H9 (cell line): ENCODE data around the gene BSDC1. TPM values are rescaled to one million over a fixed set of nuclear protein-coding genes. Genes with fewer than 3 reads are reported as not detected.

Experiments
- DNase-seq: peaks from one replicate; pipeline ENCODE4 v3.0.0-alpha.2; 2017
- H2AFZ ChIP-seq: one replicate; pipeline ENCODE4 v1.6.1; 2013; ENCODE audit warnings: mild to moderate bottlenecking, low read length, control low read depth, moderate library complexity
- H2AK5ac ChIP-seq: 2 replicates; pipeline ENCODE4 v1.6.1; 2013; ENCODE audit warnings: low read length, control low read depth, mixed read lengths; ENCODE audit not compliant: insufficient read length
- H2BK120ac ChIP-seq: one replicate; pipeline ENCODE4 v1.6.1; 2013; ENCODE audit warnings: low read depth, mild to moderate bottlenecking, low read length, control low read depth, inconsistent platforms; ENCODE audit not compliant: poor library complexity, severe bottlenecking
- H2BK12ac ChIP-seq: 2 replicates; pipeline ENCODE4 v1.6.1; 2013; ENCODE audit warnings: low read length, control low read depth, mixed read lengths, low read depth; ENCODE audit not compliant: insufficient read length
- H2BK15ac ChIP-seq: 2 replicates; pipeline ENCODE4 v1.6.1; 2013; ENCODE audit warnings: low read depth, low read length, control low read depth
- H2BK20ac ChIP-seq: one replicate; pipeline ENCODE4 v1.6.1; 2013; ENCODE audit warnings: low read depth, mild to moderate bottlenecking, low read length, control low read depth, inconsistent platforms; ENCODE audit not compliant: poor library complexity, severe bottlenecking
- H2BK5ac ChIP-seq: 2 replicates; pipeline ENCODE4 v1.6.1; 2013; ENCODE audit warnings: low read length, control low read depth, mixed read lengths; ENCODE audit not compliant: insufficient read length
- H3K14ac ChIP-seq: 2 replicates; pipeline ENCODE4 v1.6.1; 2013; ENCODE audit warnings: low read length, control low read depth; ENCODE audit not compliant: insufficient read depth
- H3K18ac ChIP-seq: 2 replicates; pipeline ENCODE4 v1.6.1; 2013; ENCODE audit warnings: low read depth, mild to moderate bottlenecking, mixed read lengths, low read length, control low read depth; ENCODE audit not compliant: insufficient read length
- H3K23ac ChIP-seq: 2 replicates; pipeline ENCODE4 v1.6.1; 2013; ENCODE audit warnings: low read length, control low read depth, mixed read lengths, low read depth; ENCODE audit not compliant: insufficient read length
- H3K23me2 ChIP-seq: 2 replicates; pipeline ENCODE4 v1.6.1; 2013; ENCODE audit warnings: low read depth, mild to moderate bottlenecking, mixed read lengths, low read length, control low read depth; ENCODE audit not compliant: insufficient read length, poor library complexity, severe bottlenecking
- H3K27ac ChIP-seq: 2 replicates; pipeline ENCODE4 v1.5.1; 2013; ENCODE audit warnings: low read length, control low read depth, mixed read lengths, low read depth; ENCODE audit not compliant: insufficient read length
- H3K27me3 ChIP-seq: 2 replicates; pipeline ENCODE4 v1.6.1; 2013; ENCODE audit warnings: low read length, control low read depth, inconsistent platforms; ENCODE audit not compliant: insufficient read depth
- H3K4ac ChIP-seq: 2 replicates; pipeline ENCODE4 v1.6.1; 2013; ENCODE audit warnings: low read depth, mild to moderate bottlenecking, control low read depth, inconsistent platforms, low read length, moderate library complexity
- H3K4me1 ChIP-seq: 2 replicates; pipeline ENCODE4 v1.6.1; 2013; ENCODE audit warnings: low read length, control low read depth, inconsistent platforms; ENCODE audit not compliant: insufficient read depth
- H3K4me2 ChIP-seq: 2 replicates; pipeline ENCODE4 v1.6.1; 2013; ENCODE audit warnings: low read length, control low read depth, mixed read lengths; ENCODE audit not compliant: insufficient read length, insufficient read depth
- H3K56ac ChIP-seq: 2 replicates; pipeline ENCODE4 v1.6.1; 2013; ENCODE audit warnings: low read depth, mild to moderate bottlenecking, mixed read lengths, low read length, control low read depth; ENCODE audit not compliant: insufficient read length
- H3K79me1 ChIP-seq: 2 replicates; pipeline ENCODE4 v1.6.1; 2013; ENCODE audit warnings: low read depth, mild to moderate bottlenecking, moderate library complexity, low read length, control low read depth, inconsistent platforms; ENCODE audit not compliant: insufficient read depth, poor library complexity, severe bottlenecking
- H3K79me2 ChIP-seq: 2 replicates; pipeline ENCODE4 v1.6.1; 2013; ENCODE audit warnings: low read length, control low read depth, inconsistent platforms; ENCODE audit not compliant: insufficient read depth
- H3K9ac ChIP-seq: 2 replicates; pipeline ENCODE4 v1.6.1; 2013; ENCODE audit warnings: low read length, control low read depth, mixed read lengths; ENCODE audit not compliant: insufficient read length; ENCODE audit errors: extremely low read depth
- H3K9me3 ChIP-seq: one replicate; pipeline ENCODE4 v1.6.1; 2013; ENCODE audit warnings: low read depth, low read length, inconsistent platforms; ENCODE audit not compliant: control insufficient read depth
- H3T11ph ChIP-seq: one replicate; pipeline ENCODE4 v1.6.1; 2013; ENCODE audit warnings: mild to moderate bottlenecking, low read length, control low read depth, inconsistent platforms
- H4K20me1 ChIP-seq: one replicate; pipeline ENCODE4 v1.6.1; 2013; ENCODE audit not compliant: control insufficient read depth, insufficient read length, insufficient read depth
- H4K5ac ChIP-seq: 2 replicates; pipeline ENCODE4 v1.6.1; 2013; ENCODE audit warnings: low read depth, mild to moderate bottlenecking, mixed read lengths, low read length, control low read depth; ENCODE audit not compliant: insufficient read length
- H4K8ac ChIP-seq: replicated peaks from 2 replicates; pipeline ENCODE4 v1.6.1; 2013; ENCODE audit warnings: low read length, control low read depth, mixed read lengths, low read depth; ENCODE audit not compliant: insufficient read length
- H4K91ac ChIP-seq: 2 replicates; pipeline ENCODE4 v1.6.1; 2013; ENCODE audit warnings: low read depth, mild to moderate bottlenecking, moderate library complexity, mixed read lengths, low read length, control low read depth; ENCODE audit not compliant: insufficient read length
- H3K27ac Mint-ChIP-seq, 3 experiments: 2 replicates in 2 of 3; 3 replicates in 1 of 3; pipeline ENCODE4 v1.8.0; 2020 to 2021; ENCODE audit warnings: mixed read lengths in 3 of 3, mild to moderate bottlenecking in 1 of 3, moderate library complexity in 1 of 3
- H3K27me3 Mint-ChIP-seq: 2 replicates; pipeline ENCODE4 v1.8.0; 2021; ENCODE audit warnings: low read depth, mild to moderate bottlenecking, moderate library complexity, mixed read lengths
- H3K36me3 Mint-ChIP-seq, 3 experiments: 2 replicates in 2 of 3; 3 replicates in 1 of 3; pipeline ENCODE4 v1.8.0; 2020 to 2021; ENCODE audit warnings: low read depth in 3 of 3, mixed read lengths in 3 of 3; ENCODE audit not compliant: insufficient read depth in 1 of 3
- H3K4me1 Mint-ChIP-seq, 2 experiments: 2 replicates each; pipeline ENCODE4 v1.8.0; 2020; ENCODE audit warnings: mixed read lengths in 2 of 2
- H3K4me3 Mint-ChIP-seq, 2 experiments: 2 replicates in 1 of 2; 3 replicates in 1 of 2; pipeline ENCODE4 v1.8.0; 2020 to 2021; ENCODE audit warnings: mild to moderate bottlenecking in 2 of 2, mixed read lengths in 2 of 2, moderate library complexity in 1 of 2
- H3K9me3 Mint-ChIP-seq, 2 experiments: 2 replicates in 1 of 2; 3 replicates in 1 of 2; pipeline ENCODE4 v1.8.0; 2020; ENCODE audit warnings: mild to moderate bottlenecking in 2 of 2, mixed read lengths in 2 of 2, moderate library complexity in 1 of 2
- CTCF ChIP-seq: fragments of 200-600 bp; sonication (generic); conservative IDR thresholded peaks from 3 replicates; pipeline ENCODE4 v1.8.0; 2021; ENCODE audit warnings: antibody characterized with exemption, mild to moderate bottlenecking
- WGBS: extraction: QIAGEN DNeasy Blood & Tissue Kit; methylation state at CpG from one replicate; pipeline ENCODE4 v1.1.7; 2013; ENCODE audit warnings: missing lambda C conversion rate, low lambda C conversion rate, mixed read lengths; ENCODE audit not compliant: insufficient read length; ENCODE audit errors: extremely low coverage; 5-methylcytosine and 5-hydroxymethylcytosine counted together
- total RNA-seq: library from RNA; stranded (reverse); gene quantifications from 2 replicates; pipeline ENCODE4 v1.2.1, GENCODE V29; 2021

BSDC1 gene
- total RNA-seq, 1 experiment from 2014 or later = 52.6 TPM

GRCh38 chr1:32330558-32331151 lies 63.6 kb downstream of the BSDC1 start:
- TF ChIP-seq CTCF = no peak
- H2AFZ ChIP-seq = no peak overlapping the region
- no peak overlapping the region for H4K5ac ChIP-seq
- no peak overlapping the region for H2BK120ac ChIP-seq
- no peak overlapping the region for H3K4ac ChIP-seq
- Mint-ChIP-seq H3K9me3 (no peaks in the 10 kb centered on the region; a peak in 1 of 5 replicates), H3K36me3 (peaks cover 41 to 90% (median 78%) of the 10 kb centered on the region in 3 experiments), H3K27ac (no peak overlapping the region; a peak in 1 of 7 replicates), H3K4me3 (no peak overlapping the region), H3K4me1 (peaks cover 24 to 34% of the 10 kb centered on the region in 2 experiments), H3K27me3 (peaks cover 5% of the 10 kb centered on the region; the same call in 1 of the 2 replicates)
- H2BK15ac ChIP-seq = no peak overlapping the region
- H3K79me1 ChIP-seq = no peaks in the 10 kb centered on the region
- H3T11ph ChIP-seq = no peak overlapping the region
- H3K27me3 ChIP-seq = no peaks in the 10 kb centered on the region
- no peak overlapping the region for H2BK12ac ChIP-seq
- no peak overlapping the region for H3K27ac ChIP-seq
- H2AK5ac ChIP-seq = no peak overlapping the region
- H3K56ac ChIP-seq = no peak overlapping the region
- WGBS = no CpG with 5 or more reads among the region's 12 CpGs
- no peak overlapping the region for H3K14ac ChIP-seq
- no peak overlapping the region for H2BK5ac ChIP-seq
- no peak overlapping the region for H3K4me2 ChIP-seq
- no peak overlapping the region for H3K9ac ChIP-seq
- H3K23ac ChIP-seq = no peak overlapping the region
- no peak overlapping the region for H4K8ac ChIP-seq
- no peaks in the 10 kb centered on the region for H3K9me3 ChIP-seq
- no peak for DNase-seq
- H3K18ac ChIP-seq = no peak overlapping the region
- no peaks in the 10 kb centered on the region for H4K20me1 ChIP-seq
- peaks cover 8% of the 10 kb centered on the region for H3K23me2 ChIP-seq
- H2BK20ac ChIP-seq = no peak overlapping the region
- H4K91ac ChIP-seq = no peak overlapping the region
- H3K4me1 ChIP-seq = peaks cover 3% of the 10 kb centered on the region; the same call in 1 of the 2 replicates
- peaks cover 6% of the 10 kb centered on the region; the same call in 1 of the 2 replicates for H3K79me2 ChIP-seq
